Measurements from ENCODE around the gene RNF222. TPM values are rescaled to one million over a fixed set of nuclear protein-coding genes. Genes with fewer than 3 reads are reported as not detected.
A peak's percentile ranks its signal among the peaks of the same experiment; 100 is the strongest.

The RNF222 gene
- total and polyA plus RNA-seq, 2 of the 8 experiments (the other 6 are each of a cell fraction or from before 2014, with no cell fraction given), result not detected

DNA sequence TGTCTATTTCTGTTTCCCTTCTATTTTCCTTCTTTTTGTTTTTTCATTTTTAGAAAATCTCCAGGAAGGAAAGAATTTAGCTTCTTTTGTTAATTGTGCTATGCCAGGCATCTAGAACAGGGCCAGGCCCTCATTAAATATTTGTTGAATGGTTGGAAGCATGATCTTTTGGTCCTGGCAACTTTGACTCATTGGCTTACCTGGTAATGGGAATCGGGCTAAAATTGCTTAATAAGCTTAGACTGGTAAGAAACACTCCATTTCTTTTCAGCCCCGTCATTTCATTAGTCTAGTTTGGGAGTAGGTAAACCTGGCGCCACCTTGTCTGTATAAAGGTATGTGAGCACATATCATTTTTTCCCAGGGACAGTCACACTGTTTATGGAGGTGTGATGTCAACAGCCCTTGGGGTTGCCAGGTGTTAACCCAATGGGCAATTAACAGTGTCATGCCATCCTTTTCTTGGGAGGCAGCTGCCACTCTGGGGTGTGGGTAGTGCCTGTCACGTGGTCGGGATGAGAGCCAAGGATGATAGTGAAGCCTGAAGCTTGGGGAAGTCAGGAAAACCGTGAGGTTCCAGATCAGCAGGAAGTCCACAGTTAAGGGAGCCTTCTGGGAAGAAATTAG is 28.6 kb upstream of the RNF222 start:
- no peak overlapping the region for H3K56ac ChIP-seq (replicated peaks; ENCODE audit: insufficient read length, low read depth, low read length)
- H3K27me3 ChIP-seq (replicated peaks in 1 of 4; ENCODE audit: control insufficient read depth in 3 of 4, extremely low read depth in 1 of 4, insufficient read depth in 3 of 4, low read length in 3 of 4), result no peaks in the 10 kb centered on the region
- H3K27ac ChIP-seq (ENCODE audit: low read depth, low read length), result no peak overlapping the region
- ChIA-PET POLR2A (ENCODE audit: partially characterized antibody) (interaction anchor here (0.7 to 1.7 kb wide), 4 partner anchors 9 to 44 kb away, joined by 3 to 5 read pairs (median 3); partner anchors contain the start of gene NDEL1), CTCF (ENCODE audit: partially characterized antibody) (interaction anchor here (1.1 kb wide), 1 partner anchor 18 kb away, joined by 3 read pairs; no protein-coding TSS in a partner anchor)
- no peaks in the 10 kb centered on the region for H3K36me3 ChIP-seq (ENCODE audit: control insufficient read depth in 2 of 4, insufficient read depth in 4 of 4, low read length in 3 of 4)
- no peak overlapping the region for H2BK15ac ChIP-seq (ENCODE audit: low read length)
- DNase-seq (ENCODE audit: low read depth in 1 of 2, low spot score in 2 of 2) (no peak), FAIRE-seq (no peak)
- H3K79me1 ChIP-seq (ENCODE audit: low read depth, low read length), result no peaks in the 10 kb centered on the region
- no peak overlapping the region for H4K5ac ChIP-seq (ENCODE audit: insufficient read length, low read depth, low read length)
- H3K4me2 ChIP-seq (ENCODE audit: insufficient read depth in 1 of 2, low read depth in 2 of 2, low read length in 2 of 2), result no peak overlapping the region
- no peak overlapping the region for H3K9ac ChIP-seq (replicated peaks in 1 of 4; ENCODE audit: extremely low read depth in 1 of 4, low read depth in 3 of 4, low read length in 3 of 4)
- H3K14ac ChIP-seq (ENCODE audit: insufficient read length), result no peak overlapping the region
- no peak overlapping the region for H3K18ac ChIP-seq (ENCODE audit: extremely low read depth, low read length)
- no peaks in the 10 kb centered on the region for H3K4me1 ChIP-seq (replicated peaks in 1 of 4; ENCODE audit: control insufficient read depth in 3 of 4, insufficient read depth in 4 of 4, low read length in 3 of 4)
- H2BK20ac ChIP-seq (ENCODE audit: low read length), result no peak overlapping the region
- no peak overlapping the region for H2BK5ac ChIP-seq (ENCODE audit: low read depth, low read length)
- H2AFZ ChIP-seq (ENCODE audit: low read length), result 0 out of 2 replicates have a peak overlapping the region, but pooled peaks have one; percentile 11
- H4K8ac ChIP-seq (ENCODE audit: extremely low read depth, insufficient read depth, low read length), result no peak overlapping the region
- no peak overlapping the region for H3K4me3 ChIP-seq (ENCODE audit: extremely low read depth in 1 of 4, insufficient read depth in 2 of 4, low read depth in 3 of 4, low read length in 4 of 4)
- WGBS, 2 experiments (ENCODE audit: extremely low coverage in 1 of 2, insufficient coverage in 1 of 2, insufficient read length in 1 of 2, insufficient replicate concordance in 2 of 2, low coverage in 1 of 2, low lambda C conversion rate in 2 of 2, missing lambda C conversion rate in 1 of 2), result 83% methylated on average over 6 of the region's 6 CpGs; no CpG with 5 or more reads in 1 of the 2 experiments
- H4K20me1 ChIP-seq (replicated peaks in 1 of 2; ENCODE audit: control insufficient read depth in 1 of 2, insufficient read depth in 2 of 2, low read length in 2 of 2), result no peaks in the 10 kb centered on the region
- no peak overlapping the region for H2BK120ac ChIP-seq (replicated peaks; ENCODE audit: low read depth, low read length)
- no peak overlapping the region for H2AK5ac ChIP-seq (ENCODE audit: low read depth, low read length)
- H3K4ac ChIP-seq (replicated peaks; ENCODE audit: insufficient read length, low read depth, low read length), result no peak overlapping the region
- H3K79me2 ChIP-seq (ENCODE audit: control insufficient read depth in 1 of 2, insufficient read depth in 2 of 2, low read length in 2 of 2), result no peaks in the 10 kb centered on the region
- H3K23me2 ChIP-seq (ENCODE audit: low read depth, low read length), result no peaks in the 10 kb centered on the region
- H2BK12ac ChIP-seq (ENCODE audit: low read depth, low read length), result no peak overlapping the region
- H4K91ac ChIP-seq (replicated peaks; ENCODE audit: insufficient read length, low read length), result no peak overlapping the region
- no peak overlapping the region for H3K23ac ChIP-seq (ENCODE audit: insufficient read length)
- no peaks in the 10 kb centered on the region for H3K9me3 ChIP-seq (ENCODE audit: insufficient read depth in 2 of 2, low read depth in 1 of 2, low read length in 1 of 2)
- TF ChIP-seq CHD2 (IDR thresholded peaks at IDR 0.05; ENCODE audit: low read length) (no peak), SP2 (IDR thresholded peaks at IDR 0.05; ENCODE audit: low read length) (no peak), CTCF (IDR thresholded peaks at IDR 0.05; ENCODE audit: control extremely low read depth in 1 of 3, insufficient read depth in 1 of 3, low read depth in 1 of 3, low read length in 3 of 3) (no peak), CHD1 (IDR thresholded peaks at IDR 0.05; ENCODE audit: low read depth, low read length) (no peak), SAP30 (IDR thresholded peaks at IDR 0.05; ENCODE audit: insufficient read depth, insufficient replicate concordance, low read length) (no peak), ZNF274 (IDR thresholded peaks at IDR 0.05; ENCODE audit: borderline replicate concordance, extremely low read depth, low read length) (no peak), FOSL1 (IDR thresholded peaks at IDR 0.05; ENCODE audit: insufficient read depth, low read depth, low read length) (no peak), HDAC2 (IDR thresholded peaks at IDR 0.05; ENCODE audit: borderline replicate concordance in 1 of 2, low read depth in 2 of 2, low read length in 2 of 2) (no peak), KDM5A (IDR thresholded peaks at IDR 0.05; ENCODE audit: low read length) (no peak), JUN (IDR thresholded peaks at IDR 0.05; ENCODE audit: low read depth, low read length) (no peak), CREB1 (IDR thresholded peaks at IDR 0.05) (no peak)

Measured in H1 (cell line).